Loucy (cell line): Measurements from ENCODE around the gene NANOS1.

Source experiments
- H2AFZ ChIP-seq: fragments of 200-600 bp; sonication (generic); 2 replicates; pipeline ENCODE4 v1.6.0; 2016; ENCODE audit warnings: antibody characterized with exemption, mild to moderate bottlenecking, low read length, moderate library complexity
- H3F3A ChIP-seq: fragments of 200-600 bp; 2 replicates; pipeline ENCODE4 v1.6.0; 2016; ENCODE audit warnings: antibody characterized with exemption, low read depth, mild to moderate bottlenecking
- H3K27me3 ChIP-seq: fragments of 200-600 bp; sonication (generic); 2 replicates; pipeline ENCODE4 v1.6.1; 2014; ENCODE audit warnings: low read length, mild to moderate bottlenecking; ENCODE audit not compliant: insufficient read depth, poor library complexity, severe bottlenecking
- H3K36me3 ChIP-seq: fragments of 200-600 bp; sonication (generic); 2 replicates; pipeline ENCODE4 v1.6.1; 2016; ENCODE audit warnings: low read length; ENCODE audit not compliant: insufficient read depth
- H3K4me1 ChIP-seq: fragments of 200-600 bp; sonication (generic); 2 replicates; pipeline ENCODE4 v1.5.1; 2014; ENCODE audit warnings: low read length, mild to moderate bottlenecking; ENCODE audit not compliant: insufficient read depth, poor library complexity, severe bottlenecking
- H3K4me2 ChIP-seq: fragments of 200-600 bp; sonication (generic); 2 replicates; pipeline ENCODE4 v1.6.0; 2014; ENCODE audit warnings: antibody characterized with exemption, low read length, low read depth, mild to moderate bottlenecking; ENCODE audit not compliant: poor library complexity, severe bottlenecking
- H3K4me3 ChIP-seq: fragments of 200-600 bp; sonication (generic); 2 replicates; pipeline ENCODE4 v1.5.1; 2014; ENCODE audit warnings: low read length, mild to moderate bottlenecking, mixed read lengths; ENCODE audit not compliant: poor library complexity, severe bottlenecking
- H3K79me2 ChIP-seq: fragments of 200-600 bp; sonication (generic); 2 replicates; pipeline ENCODE4 v1.6.1; 2014; ENCODE audit warnings: low read length; ENCODE audit not compliant: insufficient read depth
- H3K9ac ChIP-seq: fragments of 200-600 bp; sonication (generic); 2 replicates; pipeline ENCODE4 v1.6.0; 2014; ENCODE audit warnings: mild to moderate bottlenecking, low read depth, low read length, moderate library complexity; ENCODE audit not compliant: poor library complexity, severe bottlenecking
- H3K9me2 ChIP-seq: fragments of 200-600 bp; sonication (generic); replicated peaks from 2 replicates; pipeline ENCODE4 v1.6.1; 2016; ENCODE audit warnings: low read depth, low read length, mixed read lengths
- H3K9me3 ChIP-seq: fragments of 200-600 bp; sonication (generic); 2 replicates; pipeline ENCODE4 v1.6.1; 2014; ENCODE audit warnings: mild to moderate bottlenecking, antibody characterized with exemption, low read length, low read depth; ENCODE audit not compliant: insufficient read depth
- H4K20me1 ChIP-seq: fragments of 200-600 bp; sonication (generic); 2 replicates; pipeline ENCODE4 v1.6.0; 2014; ENCODE audit warnings: antibody characterized with exemption, low read length, mild to moderate bottlenecking; ENCODE audit not compliant: insufficient read depth, poor library complexity, severe bottlenecking
- EZH2phosphoT487 ChIP-seq: fragments of 200-600 bp; IDR thresholded peaks from 2 replicates; pipeline ENCODE4 v1.6.1; 2018; ENCODE audit warnings: antibody characterized with exemption, mild to moderate bottlenecking, moderate library complexity, borderline replicate concordance
- TF ChIP-seq, protein P1 (sequence below): fragments of 200-600 bp; sonication (generic); conservative IDR thresholded peaks from 2 replicates; pipeline ENCODE4 v1.5.1; 2014; ENCODE audit warnings: mild to moderate bottlenecking, antibody characterized with exemption, low read length

Gene NANOS1

GRCh38 chr10:119051775-119052174 lies 22.3 kb downstream of the NANOS1 start:
- Histone ChIP-seq H3K9ac (no peak overlapping the region), H3K27me3 (no peaks in the 10 kb centered on the region), H3F3A (no peaks in the 10 kb centered on the region), H2AFZ (no peak overlapping the region), H3K4me3 (no peak overlapping the region), H3K9me3 (no peaks in the 10 kb centered on the region), H3K4me1 (no peaks in the 10 kb centered on the region), H3K9me2 (no peaks in the 10 kb centered on the region), H3K4me2 (no peak overlapping the region), H4K20me1 (peaks cover 14% of the 10 kb centered on the region), H3K79me2 (peaks cover 12% of the 10 kb centered on the region; the same call in 1 of the 2 replicates), H3K36me3 (peaks cover 99% of the 10 kb centered on the region)
- TF ChIP-seq, protein P1, sequence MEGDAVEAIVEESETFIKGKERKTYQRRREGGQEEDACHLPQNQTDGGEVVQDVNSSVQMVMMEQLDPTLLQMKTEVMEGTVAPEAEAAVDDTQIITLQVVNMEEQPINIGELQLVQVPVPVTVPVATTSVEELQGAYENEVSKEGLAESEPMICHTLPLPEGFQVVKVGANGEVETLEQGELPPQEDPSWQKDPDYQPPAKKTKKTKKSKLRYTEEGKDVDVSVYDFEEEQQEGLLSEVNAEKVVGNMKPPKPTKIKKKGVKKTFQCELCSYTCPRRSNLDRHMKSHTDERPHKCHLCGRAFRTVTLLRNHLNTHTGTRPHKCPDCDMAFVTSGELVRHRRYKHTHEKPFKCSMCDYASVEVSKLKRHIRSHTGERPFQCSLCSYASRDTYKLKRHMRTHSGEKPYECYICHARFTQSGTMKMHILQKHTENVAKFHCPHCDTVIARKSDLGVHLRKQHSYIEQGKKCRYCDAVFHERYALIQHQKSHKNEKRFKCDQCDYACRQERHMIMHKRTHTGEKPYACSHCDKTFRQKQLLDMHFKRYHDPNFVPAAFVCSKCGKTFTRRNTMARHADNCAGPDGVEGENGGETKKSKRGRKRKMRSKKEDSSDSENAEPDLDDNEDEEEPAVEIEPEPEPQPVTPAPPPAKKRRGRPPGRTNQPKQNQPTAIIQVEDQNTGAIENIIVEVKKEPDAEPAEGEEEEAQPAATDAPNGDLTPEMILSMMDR, result no peak
- no peak for TF ChIP-seq EZH2phosphoT487

- Histone ChIP-seq H4K20me1 (peaks cover 10% of the 10 kb centered on the region), H3K27me3 (no peaks in the 10 kb centered on the region), H3F3A (no peaks in the 10 kb centered on the region), H3K4me2 (no peak overlapping the region), H3K36me3 (peaks cover 98% of the 10 kb centered on the region), H3K79me2 (peaks cover 5% of the 10 kb centered on the region), H3K4me3 (no peak overlapping the region), H3K9me3 (no peaks in the 10 kb centered on the region), H3K9ac (no peak overlapping the region), H3K4me1 (no peaks in the 10 kb centered on the region), H2AFZ (no peak overlapping the region), H3K9me2 (no peaks in the 10 kb centered on the region)
- TF ChIP-seq EZH2phosphoT487, result no peak
- TF ChIP-seq, protein P1, result no peak
These were observed 26.0 kb downstream of the NANOS1 start for GRCh38 chr10:119055472-119055871.

- H3K4me3 ChIP-seq, result no peak overlapping the region
- H3K9me2 ChIP-seq, result no peaks in the 10 kb centered on the region
- H3K27me3 ChIP-seq, result no peaks in the 10 kb centered on the region
- H3K4me2 ChIP-seq, result no peak overlapping the region
- H3F3A ChIP-seq, result no peaks in the 10 kb centered on the region
- peaks cover 98% of the 10 kb centered on the region for H3K36me3 ChIP-seq
- H3K4me1 ChIP-seq, result no peaks in the 10 kb centered on the region
- TF ChIP-seq, protein P1, result no peak
- no peak for TF ChIP-seq EZH2phosphoT487
- no peak overlapping the region for H3K9ac ChIP-seq
- H2AFZ ChIP-seq, result no peak overlapping the region
- no peaks in the 10 kb centered on the region for H3K9me3 ChIP-seq
- H3K79me2 ChIP-seq, result peaks cover 24% of the 10 kb centered on the region
- peaks cover 32% of the 10 kb centered on the region for H4K20me1 ChIP-seq
These were observed 28.5 kb downstream of the NANOS1 start for GRCh38 chr10:119058010-119058409.
